GM12872 (cell line): ENCODE data around the gene HOXA10.

Experiments used
- TF ChIP-seq, protein P1 (sequence below): IDR thresholded peaks from 3 replicates; pipeline ENCODE4 v1.5.1; 2011; ENCODE audit warnings: low read depth, mild to moderate bottlenecking, low read length, moderate library complexity; ENCODE audit not compliant: insufficient read depth

HOXA10 gene

DNA sequence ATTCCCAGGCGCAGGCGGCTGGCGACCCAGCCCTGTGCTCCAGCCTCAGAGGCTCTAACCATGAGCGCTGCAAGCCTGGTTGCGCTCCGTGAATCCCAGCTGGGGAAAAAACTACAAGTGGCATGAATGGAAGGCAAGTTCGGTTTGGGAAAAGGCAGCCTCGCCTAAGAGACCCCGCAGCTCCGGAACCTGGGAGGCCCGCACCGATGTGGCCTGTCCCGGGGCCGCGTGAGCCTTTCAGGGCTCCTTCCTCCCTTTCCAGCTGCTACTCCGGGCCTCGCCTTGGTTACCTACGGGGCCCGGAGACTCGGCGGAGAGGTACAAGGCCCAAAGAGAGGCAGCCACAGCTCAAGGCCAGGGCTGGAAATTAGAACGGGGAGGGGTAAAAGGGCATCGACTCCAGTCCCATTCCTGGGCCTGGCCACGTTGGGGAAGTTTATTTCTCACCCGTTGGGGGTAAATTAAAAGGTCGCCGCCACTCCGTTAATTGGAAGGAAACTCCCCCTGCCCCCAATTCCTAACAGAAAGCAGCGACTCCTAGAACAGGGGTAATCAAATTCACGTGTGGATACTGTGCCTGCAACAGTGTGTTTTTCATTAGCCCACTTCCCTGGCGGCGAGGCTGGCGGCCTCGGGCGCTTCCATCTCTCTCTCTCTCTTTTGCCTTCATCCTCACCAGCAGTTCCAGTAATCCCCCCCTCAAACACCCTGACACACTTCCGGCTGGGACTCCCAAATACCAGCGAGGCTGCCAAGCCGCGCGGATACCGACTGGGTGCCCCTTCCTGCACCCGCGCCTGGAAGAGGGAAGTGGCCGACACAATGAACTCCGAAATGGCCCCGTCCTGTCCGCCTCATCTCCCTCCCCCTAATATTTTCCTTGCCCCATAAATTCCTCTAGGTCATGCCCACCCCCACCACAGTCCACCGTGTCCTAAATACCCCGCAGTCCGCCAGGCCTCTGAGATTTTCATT is 7.3 kb downstream of the HOXA10 start:
- TF ChIP-seq, protein P1, sequence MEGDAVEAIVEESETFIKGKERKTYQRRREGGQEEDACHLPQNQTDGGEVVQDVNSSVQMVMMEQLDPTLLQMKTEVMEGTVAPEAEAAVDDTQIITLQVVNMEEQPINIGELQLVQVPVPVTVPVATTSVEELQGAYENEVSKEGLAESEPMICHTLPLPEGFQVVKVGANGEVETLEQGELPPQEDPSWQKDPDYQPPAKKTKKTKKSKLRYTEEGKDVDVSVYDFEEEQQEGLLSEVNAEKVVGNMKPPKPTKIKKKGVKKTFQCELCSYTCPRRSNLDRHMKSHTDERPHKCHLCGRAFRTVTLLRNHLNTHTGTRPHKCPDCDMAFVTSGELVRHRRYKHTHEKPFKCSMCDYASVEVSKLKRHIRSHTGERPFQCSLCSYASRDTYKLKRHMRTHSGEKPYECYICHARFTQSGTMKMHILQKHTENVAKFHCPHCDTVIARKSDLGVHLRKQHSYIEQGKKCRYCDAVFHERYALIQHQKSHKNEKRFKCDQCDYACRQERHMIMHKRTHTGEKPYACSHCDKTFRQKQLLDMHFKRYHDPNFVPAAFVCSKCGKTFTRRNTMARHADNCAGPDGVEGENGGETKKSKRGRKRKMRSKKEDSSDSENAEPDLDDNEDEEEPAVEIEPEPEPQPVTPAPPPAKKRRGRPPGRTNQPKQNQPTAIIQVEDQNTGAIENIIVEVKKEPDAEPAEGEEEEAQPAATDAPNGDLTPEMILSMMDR = no peak

DNA sequence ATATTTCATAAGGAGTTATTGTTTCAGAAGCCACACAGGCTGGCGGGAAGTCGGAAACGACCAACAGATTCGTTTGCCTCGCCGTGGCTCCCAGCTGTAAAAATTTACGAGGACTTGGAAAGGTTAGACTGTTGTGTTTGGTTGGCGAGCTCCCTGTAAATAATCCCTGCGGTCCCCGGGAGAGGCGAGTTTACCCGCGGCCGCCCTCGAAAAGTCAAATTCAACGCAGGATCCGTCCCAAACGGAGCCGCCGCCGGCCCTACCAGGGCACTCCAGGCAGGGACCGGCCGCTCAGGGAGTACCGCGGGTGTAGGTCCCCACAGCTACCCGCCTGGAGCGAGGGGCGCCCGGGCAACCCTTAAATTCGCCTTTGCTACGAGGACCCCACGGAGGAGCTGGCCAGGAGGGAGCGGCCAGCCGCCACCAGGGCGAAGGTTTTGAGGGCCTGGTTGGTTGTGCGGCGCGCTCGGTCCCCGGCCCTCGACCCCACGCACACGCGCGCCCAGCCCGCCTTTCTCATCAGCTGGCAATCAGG is 8.1 kb downstream of the HOXA10 start:
- TF ChIP-seq, protein P1 = no peak

DNA sequence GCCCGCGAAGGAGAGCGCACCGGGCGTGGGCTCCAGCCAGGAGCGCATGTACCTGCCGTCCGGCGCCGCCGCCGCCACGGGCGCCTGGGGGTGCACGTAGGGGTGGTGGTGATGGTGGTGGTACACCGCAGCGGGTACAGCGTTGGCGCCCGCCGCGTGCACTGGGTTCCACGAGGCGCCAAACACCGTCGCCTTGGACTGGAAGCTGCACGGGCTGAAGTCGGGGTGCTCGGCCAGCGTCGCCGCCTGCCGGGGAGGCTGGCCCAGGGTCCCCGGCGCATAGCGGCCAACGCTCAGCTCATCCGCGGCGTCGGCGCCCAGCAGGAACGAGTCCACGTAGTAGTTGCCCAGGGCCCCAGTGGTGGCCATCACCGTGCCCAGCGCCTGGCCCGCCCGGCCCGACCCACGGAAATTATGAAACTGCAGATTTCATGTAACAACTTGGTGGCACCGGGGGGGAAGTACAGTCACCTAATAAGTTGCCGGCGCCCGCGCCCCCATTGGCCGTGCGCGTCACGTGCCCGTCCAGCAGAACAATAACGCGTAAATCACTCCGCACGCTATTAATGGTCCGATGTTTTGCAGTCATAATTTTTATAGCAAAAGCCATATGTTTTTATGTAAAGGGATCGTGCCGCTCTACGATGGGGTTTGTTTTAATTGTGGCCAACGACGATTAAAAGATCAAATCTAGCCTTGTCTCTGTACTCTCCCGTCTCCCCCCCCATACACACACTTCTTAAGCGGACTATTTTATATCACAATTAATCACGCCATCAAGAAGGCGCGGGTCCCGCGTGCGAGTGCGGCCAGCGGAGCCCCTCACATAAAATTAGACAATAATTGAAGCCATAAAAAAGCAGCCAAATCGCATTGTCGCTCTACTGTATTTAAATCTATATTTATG is 8.8 kb downstream of the HOXA10 start, which contains the start of gene HOXA9:
HOXA9 (minus strand) TSS at position 449 of the 907 bp plus-strand sequence; CDS start at position 369, 80 bp downstream.
- TF ChIP-seq, protein P1 = no peak

DNA sequence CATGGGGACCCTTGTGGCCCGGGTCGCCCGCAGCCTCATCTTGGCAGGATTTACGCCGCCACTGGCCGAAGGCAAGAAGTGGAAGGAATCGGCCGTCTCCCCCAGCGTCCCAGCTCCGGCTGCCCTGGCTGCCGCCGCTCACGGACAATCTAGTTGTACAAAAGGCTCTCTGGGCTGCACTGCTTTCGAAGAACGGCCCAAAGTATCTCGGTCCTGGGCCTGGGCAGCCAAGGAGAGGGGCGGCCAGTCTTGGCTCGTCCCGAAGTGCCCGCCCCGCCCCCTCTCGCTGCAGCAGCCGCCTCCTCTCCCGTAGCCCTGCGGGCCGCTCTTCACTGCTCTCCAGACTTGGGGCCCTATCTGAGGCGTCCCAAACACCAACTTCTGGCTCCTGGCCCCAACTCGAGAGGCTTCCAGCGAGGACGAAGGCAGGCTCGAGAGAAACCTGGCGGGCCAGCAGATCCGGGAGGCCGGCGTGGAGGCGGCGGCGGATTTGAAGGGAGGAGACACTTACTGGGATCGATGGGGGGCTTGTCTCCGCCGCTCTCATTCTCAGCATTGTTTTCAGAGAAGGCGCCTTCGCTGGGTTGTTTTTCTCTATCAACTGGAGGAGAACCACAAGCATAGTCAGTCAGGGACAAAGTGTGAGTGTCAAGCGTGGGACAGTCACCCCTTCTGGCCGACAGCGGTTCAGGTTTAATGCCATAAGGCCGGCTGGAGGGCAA is 9.6 kb downstream of the HOXA10 start:
- TF ChIP-seq, protein P1 = no peak

DNA sequence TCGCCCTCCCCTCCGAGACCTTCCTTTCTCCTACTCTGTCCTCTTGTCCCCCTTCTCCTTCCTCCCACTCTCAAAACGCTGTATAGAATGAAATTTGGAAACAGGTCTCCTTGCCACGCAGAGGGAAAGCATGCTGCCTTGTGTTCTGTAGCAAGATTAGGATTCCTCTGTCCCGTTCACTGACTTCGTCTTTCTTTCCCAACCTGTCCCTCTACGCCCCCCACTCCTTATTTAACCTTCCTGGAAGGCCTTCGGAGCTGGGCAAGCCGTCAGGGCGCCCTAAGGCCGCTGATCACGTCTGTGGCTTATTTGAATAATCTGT is 10.1 kb downstream of the HOXA10 start:
- TF ChIP-seq, protein P1 = no peak

DNA sequence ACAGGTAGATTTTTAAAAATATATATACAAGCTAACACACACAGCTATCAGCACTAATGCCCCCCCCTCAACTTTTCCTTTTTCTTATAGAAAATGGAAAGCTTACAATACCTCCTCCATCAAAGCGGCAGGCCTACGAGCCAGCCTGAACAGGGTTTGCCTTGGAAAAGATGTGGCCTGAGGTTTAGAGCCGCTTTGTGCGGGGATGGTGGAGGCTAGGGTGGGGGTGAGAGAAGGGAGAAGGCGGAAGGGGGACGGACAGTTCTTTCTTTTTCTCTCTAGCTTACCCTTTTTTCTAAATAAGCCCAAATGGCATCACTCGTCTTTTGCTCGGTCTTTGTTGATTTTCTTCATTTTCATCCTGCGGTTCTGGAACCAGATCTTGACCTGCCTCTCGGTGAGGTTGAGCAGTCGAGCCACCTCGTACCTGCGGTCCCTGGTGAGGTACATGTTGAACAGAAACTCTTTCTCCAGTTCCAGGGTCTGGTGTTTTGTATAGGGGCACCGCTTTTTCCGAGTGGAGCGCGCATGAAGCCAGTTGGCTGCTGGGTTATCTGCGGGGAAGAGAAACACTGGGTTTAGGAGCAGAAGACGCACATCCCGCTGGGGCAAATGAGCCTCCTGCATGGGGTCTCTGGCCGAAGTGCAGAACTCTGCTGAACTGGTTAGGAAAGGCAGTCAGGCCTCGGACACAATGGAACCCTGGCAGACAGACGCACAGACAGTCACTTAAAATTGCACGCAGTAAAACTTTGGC is 10.7 kb downstream of the HOXA10 start:
- TF ChIP-seq, protein P1 = no peak
